HepG2 (cell line): Measurements from ENCODE around the gene GNMT. TPM values are rescaled to one million over a fixed set of nuclear protein-coding genes. Genes with fewer than 3 reads are reported as not detected.

Experiments used
- CAMTA2 ChIP-seq: sonication (generic); formaldehyde crosslinking; IDR thresholded peaks from 2 replicates; pipeline ENCODE4 v1.4.0; 2020; ENCODE audit warnings: mild to moderate bottlenecking, missing genetic modification reagents, borderline replicate concordance
- KIAA2018 ChIP-seq: sonication (generic); formaldehyde crosslinking; IDR thresholded peaks from 2 replicates; pipeline ENCODE4 v1.5.0; 2020; ENCODE audit warnings: mild to moderate bottlenecking, missing genetic modification reagents, borderline replicate concordance
- NFE2 ChIP-seq: sonication (generic); formaldehyde crosslinking; IDR thresholded peaks from 2 replicates; pipeline ENCODE4 v1.4.0; 2020; ENCODE audit warnings: missing genetic modification reagents
- ZBTB8A ChIP-seq: sonication (generic); formaldehyde crosslinking; IDR thresholded peaks from 2 replicates; pipeline ENCODE4 v1.4.0; 2020; ENCODE audit warnings: mild to moderate bottlenecking, low read depth, missing genetic modification reagents, borderline replicate concordance
- ZNF121 ChIP-seq: sonication (generic); formaldehyde crosslinking; IDR thresholded peaks from 2 replicates; pipeline ENCODE4 v1.5.0; 2020; ENCODE audit warnings: mild to moderate bottlenecking, missing genetic modification reagents
- ZNF317 ChIP-seq: sonication (generic); formaldehyde crosslinking; IDR thresholded peaks from 2 replicates; pipeline ENCODE4 v1.5.0; 2020; ENCODE audit warnings: mild to moderate bottlenecking, missing genetic modification reagents
- ZNF331 ChIP-seq: sonication (generic); formaldehyde crosslinking; IDR thresholded peaks from 2 replicates; pipeline ENCODE4 v1.4.0; 2020; ENCODE audit warnings: missing genetic modification reagents
- ZNF607 ChIP-seq: sonication (generic); formaldehyde crosslinking; IDR thresholded peaks from 2 replicates; pipeline ENCODE4 v1.5.1; 2020; ENCODE audit warnings: missing genetic modification reagents, mild to moderate bottlenecking, borderline replicate concordance
- ZNF709 ChIP-seq: sonication (generic); formaldehyde crosslinking; IDR thresholded peaks from 2 replicates; pipeline ENCODE4 v1.5.0; 2020; ENCODE audit warnings: mild to moderate bottlenecking, missing genetic modification reagents
- polyA plus RNA-seq, 8 experiments: library from polyadenylated mRNA; depleted of rRNA in 3 of 8; stranded (reverse) in 7 of 8; unstranded in 1 of 8; fragments of >200 nt; fragmentation: Illumina TruSeq in 4 of 8; extraction: Trizol in 4 of 8; gene quantifications; 2 replicates each; pipeline versions ENCODE4 v1.2.1 to v1.2.3, GENCODE V29; 2011 to 2016; ENCODE audit warnings: low read depth in 4 of 8, missing spikeins in 1 of 8, mixed read lengths in 1 of 8; ENCODE audit not compliant: insufficient read depth in 1 of 8
- total RNA-seq, 5 experiments: library from RNA; depleted of rRNA; stranded (reverse); fragments of >200 nt; fragmentation: Illumina TruSeq; extraction: Trizol; gene quantifications; 2 replicates each; pipeline ENCODE4 v1.2.3, GENCODE V29; 2016; ENCODE audit warnings: low read depth in 1 of 5
- TF ChIP-seq, protein P1 (sequence below): sonication (generic); formaldehyde crosslinking; IDR thresholded peaks from 2 replicates; pipeline ENCODE4 v1.4.0; 2020; ENCODE audit warnings: mild to moderate bottlenecking, missing genetic modification reagents
- TF ChIP-seq, protein P2 (sequence below): IDR thresholded peaks from 2 replicates; pipeline ENCODE4 v1.6.1; 2016; ENCODE audit warnings: low read depth, control low read depth

GNMT gene
- total and polyA plus RNA-seq, 2 of the 13 experiments (the other 11 are each of a cell fraction or from before 2014, with no cell fraction given) = 2.8 to 7.0 TPM

DNA sequence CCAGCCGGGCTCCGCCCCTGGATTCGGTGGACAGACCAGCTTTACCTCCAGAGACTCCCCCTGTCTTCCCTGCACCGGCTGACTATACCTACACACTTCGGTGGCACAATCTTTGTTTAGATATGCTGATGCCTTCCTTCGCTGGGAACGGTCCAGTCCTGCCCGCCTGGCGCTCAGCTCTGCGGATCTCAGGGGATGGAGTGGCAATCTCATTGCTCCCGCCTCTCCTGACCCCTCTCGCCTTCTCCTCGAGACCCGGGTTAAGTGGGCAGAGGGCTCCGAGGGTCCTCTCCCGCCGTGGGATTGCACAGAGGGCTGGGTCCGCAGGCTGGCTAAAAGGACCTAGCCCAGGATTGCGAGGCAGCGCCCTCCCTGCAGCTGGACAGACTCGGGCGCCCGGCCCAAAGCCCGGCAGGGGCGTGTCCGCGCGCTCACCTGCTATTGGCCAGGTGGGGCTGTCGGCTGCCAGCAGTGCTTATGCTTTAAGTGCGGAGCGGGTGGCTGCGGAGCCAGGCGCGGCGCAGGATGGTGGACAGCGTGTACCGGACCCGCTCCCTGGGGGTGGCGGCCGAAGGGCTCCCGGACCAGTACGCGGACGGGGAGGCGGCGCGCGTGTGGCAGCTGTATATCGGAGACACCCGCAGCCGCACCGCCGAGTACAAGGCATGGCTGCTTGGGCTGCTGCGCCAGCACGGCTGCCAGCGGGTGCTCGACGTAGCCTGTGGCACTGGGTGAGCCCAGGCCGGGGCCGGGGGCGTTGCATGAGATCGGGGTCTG is at the start of gene GNMT (continued):
- TF ChIP-seq, protein P1, sequence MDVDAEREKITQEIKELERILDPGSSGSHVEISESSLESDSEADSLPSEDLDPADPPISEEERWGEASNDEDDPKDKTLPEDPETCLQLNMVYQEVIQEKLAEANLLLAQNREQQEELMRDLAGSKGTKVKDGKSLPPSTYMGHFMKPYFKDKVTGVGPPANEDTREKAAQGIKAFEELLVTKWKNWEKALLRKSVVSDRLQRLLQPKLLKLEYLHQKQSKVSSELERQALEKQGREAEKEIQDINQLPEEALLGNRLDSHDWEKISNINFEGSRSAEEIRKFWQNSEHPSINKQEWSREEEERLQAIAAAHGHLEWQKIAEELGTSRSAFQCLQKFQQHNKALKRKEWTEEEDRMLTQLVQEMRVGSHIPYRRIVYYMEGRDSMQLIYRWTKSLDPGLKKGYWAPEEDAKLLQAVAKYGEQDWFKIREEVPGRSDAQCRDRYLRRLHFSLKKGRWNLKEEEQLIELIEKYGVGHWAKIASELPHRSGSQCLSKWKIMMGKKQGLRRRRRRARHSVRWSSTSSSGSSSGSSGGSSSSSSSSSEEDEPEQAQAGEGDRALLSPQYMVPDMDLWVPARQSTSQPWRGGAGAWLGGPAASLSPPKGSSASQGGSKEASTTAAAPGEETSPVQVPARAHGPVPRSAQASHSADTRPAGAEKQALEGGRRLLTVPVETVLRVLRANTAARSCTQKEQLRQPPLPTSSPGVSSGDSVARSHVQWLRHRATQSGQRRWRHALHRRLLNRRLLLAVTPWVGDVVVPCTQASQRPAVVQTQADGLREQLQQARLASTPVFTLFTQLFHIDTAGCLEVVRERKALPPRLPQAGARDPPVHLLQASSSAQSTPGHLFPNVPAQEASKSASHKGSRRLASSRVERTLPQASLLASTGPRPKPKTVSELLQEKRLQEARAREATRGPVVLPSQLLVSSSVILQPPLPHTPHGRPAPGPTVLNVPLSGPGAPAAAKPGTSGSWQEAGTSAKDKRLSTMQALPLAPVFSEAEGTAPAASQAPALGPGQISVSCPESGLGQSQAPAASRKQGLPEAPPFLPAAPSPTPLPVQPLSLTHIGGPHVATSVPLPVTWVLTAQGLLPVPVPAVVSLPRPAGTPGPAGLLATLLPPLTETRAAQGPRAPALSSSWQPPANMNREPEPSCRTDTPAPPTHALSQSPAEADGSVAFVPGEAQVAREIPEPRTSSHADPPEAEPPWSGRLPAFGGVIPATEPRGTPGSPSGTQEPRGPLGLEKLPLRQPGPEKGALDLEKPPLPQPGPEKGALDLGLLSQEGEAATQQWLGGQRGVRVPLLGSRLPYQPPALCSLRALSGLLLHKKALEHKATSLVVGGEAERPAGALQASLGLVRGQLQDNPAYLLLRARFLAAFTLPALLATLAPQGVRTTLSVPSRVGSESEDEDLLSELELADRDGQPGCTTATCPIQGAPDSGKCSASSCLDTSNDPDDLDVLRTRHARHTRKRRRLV (CRISPR knock-in tag) = peak; percentile 73; the same call in 1 of the 2 replicates
- TF ChIP-seq ZNF331 (CRISPR knock-in tag) = no peak; the same call in 1 of the 2 replicates
- TF ChIP-seq, protein P2, sequence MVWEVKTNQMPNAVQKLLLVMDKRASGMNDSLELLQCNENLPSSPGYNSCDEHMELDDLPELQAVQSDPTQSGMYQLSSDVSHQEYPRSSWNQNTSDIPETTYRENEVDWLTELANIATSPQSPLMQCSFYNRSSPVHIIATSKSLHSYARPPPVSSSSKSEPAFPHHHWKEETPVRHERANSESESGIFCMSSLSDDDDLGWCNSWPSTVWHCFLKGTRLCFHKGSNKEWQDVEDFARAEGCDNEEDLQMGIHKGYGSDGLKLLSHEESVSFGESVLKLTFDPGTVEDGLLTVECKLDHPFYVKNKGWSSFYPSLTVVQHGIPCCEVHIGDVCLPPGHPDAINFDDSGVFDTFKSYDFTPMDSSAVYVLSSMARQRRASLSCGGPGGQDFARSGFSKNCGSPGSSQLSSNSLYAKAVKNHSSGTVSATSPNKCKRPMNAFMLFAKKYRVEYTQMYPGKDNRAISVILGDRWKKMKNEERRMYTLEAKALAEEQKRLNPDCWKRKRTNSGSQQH (CRISPR knock-in tag) = peak; percentile 87
- peak; percentile 52 for TF ChIP-seq ZNF121 (CRISPR knock-in tag)
- peak; percentile 95 for TF ChIP-seq ZNF317
- TF ChIP-seq KIAA2018 (CRISPR knock-in tag) = no peak
- no peak for TF ChIP-seq ZNF709 (CRISPR knock-in tag)
- TF ChIP-seq CAMTA2 (CRISPR knock-in tag) = no peak; the same call in 1 of the 2 replicates
- no peak for TF ChIP-seq ZBTB8A
- no peak for TF ChIP-seq ZNF607 (CRISPR knock-in tag)
- no peak for TF ChIP-seq NFE2 (CRISPR knock-in tag)
